Heart left ventricle (tissue), 13 donors: Measurements from ENCODE around the gene VSTM1.

ENCODE experiments used
- POLR2A ChIP-seq, 2 donors: fragments of 450-650 bp; IDR thresholded peaks; one replicate each; pipeline ENCODE4 v1.6.1; 2017; ENCODE audit warnings: antibody characterized with exemption in 2 of 2, mild to moderate bottlenecking in 2 of 2, moderate library complexity in 2 of 2
- TF ChIP-seq, protein P1 (sequence below), 12 donors: fragments of 200-600 bp; sonication (generic) in 4 of 12; IDR thresholded peaks; one replicate each; pipeline versions ENCODE4 v1.5.0 to v1.8.0; 2018 to 2022; ENCODE audit warnings: antibody characterized with exemption in 12 of 12, mild to moderate bottlenecking in 5 of 12
- donor health status: ischemic (EF 13 %, LVEDD 7.1; RV severe dilation, severe dysfunction).
- donor health status: DM: no; HTN: yes; CAD: no.
- donor health status: DM: no; HTN: no; CAD: no.
- donor health status: ischemic (EF 25% LVEDD 6.9; RV normal size, moderate dysfunction).
- donor health status: ischemic (EF 25% LVEDD 5.7; RV mildly dilated, moderate dysfunction).
- donor health status: ischemic (EF 35%, LVEDD 5.7; RV mildly dilated, moderate dysfunction).
- donor health status: nonischemic (EF 11% LVEDD 7.7; RV severe dilation, severe dysfunction).
- donor health status: DM: yes; HTN: yes; CAD: no.
- donor health status: PGD.
- donor health status: ischemic (EF 29% LVEDD 5.4; RV normal size, mild dysfunction).
- donor health status: nonischemic (EF 23%, LVEDD 6.1; RV moderate dilation, normal function).

DNA sequence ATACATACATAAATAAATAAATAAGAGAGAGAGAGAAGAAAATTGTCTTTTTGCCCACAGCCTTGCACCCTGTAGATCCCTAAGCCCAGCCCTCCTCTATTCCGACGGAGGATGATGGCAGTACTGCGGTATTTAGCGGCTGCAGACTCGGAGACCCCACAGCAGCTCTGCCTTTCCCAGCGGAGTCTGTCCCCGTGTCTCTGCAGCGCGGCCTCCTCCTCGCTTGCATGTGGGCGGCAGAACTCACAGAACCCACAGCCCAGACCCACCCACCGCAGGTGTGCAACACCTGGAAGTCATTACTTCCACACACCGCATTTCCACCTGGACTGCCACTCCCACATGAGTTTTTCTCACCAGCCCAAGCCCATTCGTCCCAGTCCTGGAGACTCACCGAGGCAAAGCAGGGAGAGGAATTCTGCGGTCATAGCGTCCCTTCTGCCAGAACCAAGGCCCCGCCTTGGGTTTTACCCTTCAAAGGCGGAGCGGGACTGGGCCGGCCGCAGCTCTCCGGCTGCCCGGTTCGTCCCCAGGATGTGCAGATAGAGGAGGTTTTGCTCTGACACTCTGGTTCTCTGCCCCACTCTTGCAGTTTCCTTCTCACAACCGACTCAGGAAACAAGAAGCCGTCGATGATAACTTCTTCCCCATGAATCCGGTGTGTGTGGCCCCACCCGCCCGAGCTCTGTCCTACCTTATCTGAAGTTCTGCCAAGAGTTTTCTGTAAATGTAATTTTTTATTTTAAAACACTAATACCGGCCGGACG lies at the start of gene VSTM1:
- TF ChIP-seq, protein P1, sequence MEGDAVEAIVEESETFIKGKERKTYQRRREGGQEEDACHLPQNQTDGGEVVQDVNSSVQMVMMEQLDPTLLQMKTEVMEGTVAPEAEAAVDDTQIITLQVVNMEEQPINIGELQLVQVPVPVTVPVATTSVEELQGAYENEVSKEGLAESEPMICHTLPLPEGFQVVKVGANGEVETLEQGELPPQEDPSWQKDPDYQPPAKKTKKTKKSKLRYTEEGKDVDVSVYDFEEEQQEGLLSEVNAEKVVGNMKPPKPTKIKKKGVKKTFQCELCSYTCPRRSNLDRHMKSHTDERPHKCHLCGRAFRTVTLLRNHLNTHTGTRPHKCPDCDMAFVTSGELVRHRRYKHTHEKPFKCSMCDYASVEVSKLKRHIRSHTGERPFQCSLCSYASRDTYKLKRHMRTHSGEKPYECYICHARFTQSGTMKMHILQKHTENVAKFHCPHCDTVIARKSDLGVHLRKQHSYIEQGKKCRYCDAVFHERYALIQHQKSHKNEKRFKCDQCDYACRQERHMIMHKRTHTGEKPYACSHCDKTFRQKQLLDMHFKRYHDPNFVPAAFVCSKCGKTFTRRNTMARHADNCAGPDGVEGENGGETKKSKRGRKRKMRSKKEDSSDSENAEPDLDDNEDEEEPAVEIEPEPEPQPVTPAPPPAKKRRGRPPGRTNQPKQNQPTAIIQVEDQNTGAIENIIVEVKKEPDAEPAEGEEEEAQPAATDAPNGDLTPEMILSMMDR (IDR thresholded peaks at IDR 0.05): no peak
- TF ChIP-seq POLR2A (IDR thresholded peaks at IDR 0.05): no peak
